ENCODE data around the gene DLG3.
"Not testable (repeated sequence)": the region's sequence is repeated elsewhere in the genome, so short reads cannot be mapped to it uniquely, and the experiment has no call there.

Gene DLG3

GRCh38 chrX:70476934-70477733 lies 32.5 kb downstream of the DLG3 start:
- no peak for DNase-seq (ENCODE audit: low read depth, low spot score)

- no peak for DNase-seq (ENCODE audit: low read depth, low spot score)
Measured at GRCh38 chrX:70477734-70478075, 33.1 kb downstream of the DLG3 start.

GRCh38 chrX:70478526-70479245 lies 34.1 kb downstream of the DLG3 start:
- no peak for DNase-seq (ENCODE audit: low read depth, low spot score)

GRCh38 chrX:70479247-70479921 lies 34.7 kb downstream of the DLG3 start:
- no peak for DNase-seq (ENCODE audit: low read depth, low spot score)

DNA sequence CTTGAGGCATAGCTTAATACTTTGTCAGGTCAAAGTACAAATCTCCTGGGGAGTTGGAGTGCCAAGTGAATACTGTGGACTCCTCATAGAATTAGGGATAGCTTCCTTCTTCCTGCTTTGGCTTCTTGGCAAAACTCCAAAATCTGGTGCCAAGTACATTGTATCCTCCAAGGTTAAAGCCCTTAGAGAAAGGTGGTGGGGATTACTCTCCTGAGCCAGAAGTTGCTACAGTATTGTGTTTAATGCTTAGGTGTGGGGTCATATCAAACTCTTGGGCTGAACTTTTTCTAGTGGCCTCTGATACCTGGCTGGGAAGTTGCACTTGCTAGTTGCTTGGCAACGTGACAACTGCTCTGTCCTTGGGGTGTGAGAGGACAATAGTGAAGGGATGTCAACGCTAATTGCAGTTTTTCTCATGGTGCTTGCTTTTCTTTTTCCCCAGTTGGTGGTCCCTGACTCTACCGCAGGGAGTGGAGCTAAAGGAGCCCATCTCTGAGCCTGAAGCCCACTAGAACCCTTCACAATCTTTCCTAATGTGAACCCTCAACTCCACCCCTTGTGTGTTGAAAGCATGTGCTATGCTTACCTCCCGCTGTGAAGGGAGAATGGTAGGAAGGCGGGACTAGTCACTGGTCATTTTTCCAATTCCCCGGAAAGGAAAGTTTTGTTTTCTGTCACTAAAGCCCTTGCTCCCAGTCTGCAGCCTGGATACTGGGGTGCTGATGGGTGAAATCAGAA lies 35.5 kb downstream of the DLG3 start:
- no peak for DNase-seq (ENCODE audit: low read depth, low spot score)

DNA sequence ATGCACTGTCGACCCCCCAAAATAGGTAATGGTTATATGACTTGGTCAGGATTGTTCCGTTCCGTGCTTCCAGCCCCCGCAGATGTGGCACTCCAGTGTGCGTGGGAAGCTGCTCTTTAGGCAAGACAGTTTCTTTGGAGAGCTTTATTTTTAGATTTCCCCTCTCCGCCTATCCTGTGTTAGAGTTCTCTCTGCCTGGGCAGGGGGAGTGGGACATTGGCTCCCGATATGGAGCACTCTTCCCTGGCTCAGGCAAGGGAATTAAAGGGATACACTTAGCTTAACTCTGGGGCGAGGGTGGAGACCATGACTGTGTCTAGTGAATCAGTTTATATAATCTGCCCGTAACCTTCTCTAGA lies 36.0 kb downstream of the DLG3 start:
- DNase-seq (ENCODE audit: low read depth, low spot score) = no peak

DNA sequence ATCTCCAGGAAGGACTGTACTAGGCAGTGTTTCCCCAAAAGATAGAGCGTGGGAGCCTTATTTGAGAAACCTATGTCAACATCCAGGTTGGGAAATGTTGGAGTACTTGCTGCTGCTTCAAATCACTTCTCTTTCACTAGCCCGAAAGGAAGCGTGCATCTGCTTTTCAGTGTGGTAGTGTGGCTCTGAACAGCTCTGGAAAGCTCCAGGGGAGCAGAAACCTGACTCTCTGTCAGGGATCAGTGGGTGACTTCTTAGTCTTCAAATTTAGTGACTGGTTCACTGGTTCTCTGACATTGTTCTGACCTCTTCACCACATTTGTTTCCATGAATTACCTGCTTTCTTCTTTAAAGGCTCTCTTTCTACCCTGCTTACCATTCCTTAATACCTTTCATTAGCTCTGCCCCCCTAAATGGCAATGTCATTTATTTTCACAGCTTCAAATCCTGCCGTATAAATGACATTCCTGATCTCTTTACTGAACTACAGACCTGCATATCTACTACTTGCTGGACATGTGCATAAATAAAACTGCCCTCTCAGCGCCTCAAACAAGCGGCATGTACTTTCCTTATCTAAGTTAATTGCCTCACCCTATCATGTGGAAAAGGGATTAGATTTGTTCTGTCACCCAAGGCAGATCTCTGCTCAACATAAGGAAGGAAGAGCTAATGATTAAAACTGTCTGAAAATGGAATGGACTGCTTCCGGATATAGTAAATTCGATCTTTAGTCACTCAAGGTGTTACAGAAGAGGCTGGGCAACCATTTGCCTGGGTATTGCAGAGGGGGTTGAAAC lies 37.0 kb downstream of the DLG3 start:
- DNase-seq (ENCODE audit: low read depth, low spot score) = no peak

- no peak for DNase-seq (ENCODE audit: low read depth, low spot score)
Measured at GRCh38 chrX:70482300-70482699, 37.7 kb downstream of the DLG3 start.

GRCh38 chrX:70485466-70485865 lies 40.8 kb downstream of the DLG3 start:
- DNase-seq (ENCODE audit: low read depth, low spot score) = no peak

GRCh38 chrX:70488856-70489255 lies 44.2 kb downstream of the DLG3 start:
- DNase-seq (ENCODE audit: low read depth, low spot score) = no peak

DNA sequence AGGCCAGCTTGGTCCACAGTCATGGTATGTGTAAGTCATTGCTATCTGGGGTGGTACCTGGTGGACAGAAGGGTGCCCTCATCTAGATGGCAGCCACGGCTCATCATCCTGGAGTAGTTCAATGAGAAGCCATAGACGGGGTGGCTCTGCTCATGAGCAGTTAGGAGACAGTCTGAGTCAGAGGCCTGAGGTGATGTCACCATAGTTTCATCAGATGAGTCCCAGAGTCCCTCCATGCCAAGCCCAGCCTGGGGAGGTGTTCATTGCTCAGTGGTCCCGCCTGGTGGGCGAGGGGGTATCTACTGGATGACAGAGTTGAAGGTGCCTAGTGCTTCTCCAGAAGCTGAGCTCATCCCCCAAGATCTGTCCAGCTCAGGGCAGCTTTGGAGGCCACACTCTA lies 49.8 kb downstream of the DLG3 start:
- no peak for DNase-seq (ENCODE audit: low read depth, low spot score)

DNA sequence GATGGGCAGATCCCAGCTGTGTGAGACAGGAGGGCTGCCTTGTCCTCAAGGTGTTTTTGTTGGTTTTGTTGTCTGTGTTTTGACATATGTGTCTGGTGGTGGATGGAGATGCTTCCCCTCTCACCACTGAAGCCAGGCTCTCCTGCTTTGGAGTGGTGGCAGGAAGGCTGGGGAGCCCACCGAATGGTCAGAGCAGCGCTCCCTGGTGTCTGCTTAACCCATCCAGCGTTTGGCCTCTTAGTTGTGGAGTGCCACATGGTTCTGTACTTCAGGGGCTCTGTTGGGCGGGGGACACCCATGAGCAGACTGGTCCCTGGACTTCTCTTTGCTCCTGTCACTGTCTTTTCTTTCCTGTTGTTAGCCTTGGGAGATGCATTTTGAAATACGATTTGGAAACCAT lies 51.9 kb downstream of the DLG3 start:
- DNase-seq (ENCODE audit: low read depth, low spot score) = no peak

DNA sequence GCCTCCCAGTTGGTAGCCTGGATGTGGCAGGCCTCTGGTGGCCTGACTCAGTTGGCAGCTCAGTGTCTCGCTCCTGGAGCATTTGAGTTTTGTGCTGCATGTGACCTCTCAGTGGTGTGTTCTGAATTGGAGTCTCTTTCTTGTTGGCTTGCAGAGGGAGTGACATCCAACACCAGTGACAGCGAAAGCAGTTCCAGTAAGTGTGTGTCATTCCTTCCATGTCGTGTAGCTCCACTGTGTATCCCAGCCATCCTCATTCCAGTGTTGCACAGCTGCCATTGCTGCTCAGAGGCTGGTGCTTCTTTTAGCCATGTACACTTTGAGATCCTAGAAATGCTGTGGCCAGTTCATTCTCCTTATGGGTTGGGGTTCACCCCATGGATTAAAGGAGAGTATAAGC lies 52.4 kb downstream of the DLG3 start:
- no peak for DNase-seq (ENCODE audit: low read depth, low spot score)

DNA sequence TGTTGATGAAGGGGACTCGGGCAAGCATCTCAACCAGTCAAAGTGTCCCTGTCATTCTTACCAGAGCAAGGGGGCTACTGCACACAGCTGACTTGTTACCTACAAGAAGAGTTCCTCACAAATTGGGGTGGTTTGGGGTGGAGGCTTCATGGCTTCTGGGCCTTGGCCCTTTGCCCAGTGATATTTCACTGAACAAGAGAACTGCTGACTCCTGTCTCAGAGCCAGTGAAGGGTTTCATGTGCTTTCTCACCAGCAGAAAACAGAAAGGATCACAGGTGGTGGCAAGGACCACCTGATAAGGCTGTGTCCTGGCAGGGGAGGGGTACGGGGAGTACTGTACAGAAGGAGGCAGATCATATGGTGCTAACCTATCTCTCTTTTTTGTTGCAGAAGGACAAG lies 53.5 kb downstream of the DLG3 start:
- DNase-seq (ENCODE audit: low read depth, low spot score) = no peak

DNA sequence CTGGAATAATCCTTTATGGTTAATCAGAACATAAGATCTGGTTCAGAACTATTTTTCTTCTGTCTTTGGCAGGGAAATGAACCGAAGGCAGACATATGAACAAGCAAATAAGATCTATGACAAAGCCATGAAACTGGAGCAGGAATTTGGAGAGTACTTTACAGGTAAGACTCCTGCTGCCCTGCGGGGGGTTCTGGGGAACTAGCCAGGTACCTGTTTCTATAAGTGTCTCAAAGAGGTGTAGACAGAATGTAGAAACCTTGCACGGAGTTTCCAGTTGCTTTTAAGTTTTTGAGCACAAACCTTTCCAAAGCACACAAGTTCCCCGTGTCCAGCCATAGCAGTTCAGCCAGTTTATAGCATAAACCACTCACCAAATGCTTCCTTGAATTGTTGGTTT lies 56.2 kb downstream of the DLG3 start:
- no peak for DNase-seq (ENCODE audit: low read depth, low spot score)

- no peak for DNase-seq (ENCODE audit: low read depth, low spot score)
Measured at GRCh38 chrX:70504772-70505450, 60.3 kb downstream of the DLG3 start.

- DNase-seq (ENCODE audit: low read depth, low spot score) = no peak
Measured at GRCh38 chrX:70505451-70505841, 60.8 kb downstream of the DLG3 start.

- DNase-seq (ENCODE audit: low read depth, low spot score) = no peak
Measured at GRCh38 chrX:70508296-70508911, 63.8 kb downstream of the DLG3 start.

DNA sequence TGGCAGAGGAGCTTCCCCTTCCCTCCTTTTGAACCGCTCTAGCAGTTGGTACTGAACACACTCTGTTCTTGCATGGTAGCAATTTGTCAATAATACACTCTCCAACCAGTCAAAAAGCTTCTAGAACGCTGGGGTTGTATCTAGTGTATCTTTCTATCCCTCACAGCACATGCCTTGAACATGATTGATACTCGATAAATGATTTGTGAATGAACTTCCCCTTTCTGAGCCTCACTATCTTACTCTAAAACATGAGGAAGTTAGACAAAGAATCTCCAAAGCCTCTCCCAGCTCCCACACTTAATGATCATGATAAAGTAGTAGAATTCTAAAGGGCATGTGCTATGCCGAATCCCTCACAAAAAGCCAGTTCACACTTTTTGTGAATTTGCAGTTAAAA lies 64.4 kb downstream of the DLG3 start:
- no peak for DNase-seq (ENCODE audit: low read depth, low spot score)

DNA sequence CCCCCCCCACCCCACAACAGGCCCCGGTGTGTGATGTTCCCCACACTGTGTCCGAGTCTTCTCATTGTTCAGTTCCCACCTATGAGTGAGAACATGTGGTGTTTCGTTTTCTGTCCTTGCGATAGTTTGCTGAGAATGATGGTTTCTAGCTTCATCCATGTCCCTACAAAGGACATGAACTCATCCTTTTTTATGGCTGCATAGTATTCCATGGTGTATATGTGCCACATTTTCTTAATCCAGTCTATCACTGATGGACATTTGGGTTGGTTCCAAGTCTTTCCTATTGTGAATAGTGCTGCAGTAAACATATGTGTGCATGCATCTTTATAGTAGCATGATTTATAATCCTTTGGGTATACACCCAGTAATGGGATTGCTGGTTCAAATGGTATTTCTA lies 70.6 kb downstream of the DLG3 start:
- not testable (repeated sequence) for DNase-seq (ENCODE audit: low read depth, low spot score)

Data from activated naive CD8-positive, alpha-beta T cell treated with anti-CD3 and anti-CD28 coated beads, Interleukin-2, amount 50 U/mL, for 16 hours (primary cell).